ENCODE data around the gene MTMR1.

The MTMR1 gene

GRCh38 chrX:150766351-150767044 lies 73.3 kb downstream of the MTMR1 start:
- H3K4me3 ChIP-seq (ENCODE audit: low read length) = no peak overlapping the region
- H3K36me3 ChIP-seq (ENCODE audit: control insufficient read depth, low read length) = no peaks in the 10 kb centered on the region

GRCh38 chrX:150767045-150767395 lies 73.8 kb downstream of the MTMR1 start:
- Histone ChIP-seq H3K4me3 (ENCODE audit: low read length) (no peak overlapping the region), H3K9me3 (ENCODE audit: control insufficient read depth, insufficient read depth, low read length) (no peaks in the 10 kb centered on the region), H3K27ac (ENCODE audit: low read depth, low read length) (no peak overlapping the region), H3K27me3 (ENCODE audit: control insufficient read depth, low read length) (no peaks in the 10 kb centered on the region), H3K36me3 (ENCODE audit: control insufficient read depth, low read length) (no peaks in the 10 kb centered on the region), H3F3A (ENCODE audit: control insufficient read depth, insufficient read depth) (no peaks in the 10 kb centered on the region), H3K4me2 (ENCODE audit: low read length) (no peak overlapping the region), H3K4me1 (ENCODE audit: control insufficient read depth, low read length) (no peaks in the 10 kb centered on the region), H4K20me1 (ENCODE audit: control insufficient read depth, insufficient read depth, low read depth, low read length) (no peaks in the 10 kb centered on the region), H3K9me2 (replicated peaks; ENCODE audit: control insufficient read depth, low read length) (no peaks in the 10 kb centered on the region), H3K79me2 (ENCODE audit: control insufficient read depth, low read length) (no peaks in the 10 kb centered on the region)
- TF ChIP-seq CTCF (IDR thresholded peaks at IDR 0.05; ENCODE audit: low read depth, low read length, poor library complexity, severe bottlenecking) = no peak
- no peak for TF ChIP-seq EZH2phosphoT487 (IDR thresholded peaks at IDR 0.05; ENCODE audit: borderline replicate concordance, low read length)

More at GRCh38 chrX:150766351-150767044, 73.3 kb downstream of the MTMR1 start:
- no peaks in the 10 kb centered on the region for H3K9me2 ChIP-seq (replicated peaks; ENCODE audit: control insufficient read depth, low read length)
- H3F3A ChIP-seq (ENCODE audit: control insufficient read depth, insufficient read depth) = no peaks in the 10 kb centered on the region
- no peaks in the 10 kb centered on the region for H4K20me1 ChIP-seq (ENCODE audit: control insufficient read depth, insufficient read depth, low read depth, low read length)
- H3K27ac ChIP-seq (ENCODE audit: low read depth, low read length) = no peak overlapping the region
- H3K4me2 ChIP-seq (ENCODE audit: low read length) = no peak overlapping the region
- H3K4me1 ChIP-seq (ENCODE audit: control insufficient read depth, low read length) = no peaks in the 10 kb centered on the region
- no peaks in the 10 kb centered on the region for H3K79me2 ChIP-seq (ENCODE audit: control insufficient read depth, low read length)
- H3K9me3 ChIP-seq (ENCODE audit: control insufficient read depth, insufficient read depth, low read length) = no peaks in the 10 kb centered on the region
- TF ChIP-seq CTCF (IDR thresholded peaks at IDR 0.05; ENCODE audit: low read depth, low read length, poor library complexity, severe bottlenecking) (peak; percentile 31), EZH2phosphoT487 (IDR thresholded peaks at IDR 0.05; ENCODE audit: borderline replicate concordance, low read length) (no peak)
- H3K27me3 ChIP-seq (ENCODE audit: control insufficient read depth, low read length) = no peaks in the 10 kb centered on the region

- Histone ChIP-seq H3F3A (ENCODE audit: control insufficient read depth, insufficient read depth) (no peaks in the 10 kb centered on the region), H3K36me3 (ENCODE audit: control insufficient read depth, low read length) (no peaks in the 10 kb centered on the region), H3K27me3 (ENCODE audit: control insufficient read depth, low read length) (no peaks in the 10 kb centered on the region), H4K20me1 (ENCODE audit: control insufficient read depth, insufficient read depth, low read depth, low read length) (no peaks in the 10 kb centered on the region), H3K27ac (ENCODE audit: low read depth, low read length) (no peak overlapping the region), H3K4me2 (ENCODE audit: low read length) (no peak overlapping the region), H3K9me2 (replicated peaks; ENCODE audit: control insufficient read depth, low read length) (no peaks in the 10 kb centered on the region), H3K79me2 (ENCODE audit: control insufficient read depth, low read length) (no peaks in the 10 kb centered on the region), H3K4me1 (ENCODE audit: control insufficient read depth, low read length) (no peaks in the 10 kb centered on the region), H3K9me3 (ENCODE audit: control insufficient read depth, insufficient read depth, low read length) (no peaks in the 10 kb centered on the region), H3K4me3 (ENCODE audit: low read length) (no peak overlapping the region)
- TF ChIP-seq CTCF (IDR thresholded peaks at IDR 0.05; ENCODE audit: low read depth, low read length, poor library complexity, severe bottlenecking) = no peak
- TF ChIP-seq EZH2phosphoT487 (IDR thresholded peaks at IDR 0.05; ENCODE audit: borderline replicate concordance, low read length) = no peak
Measured at GRCh38 chrX:150767475-150768131, 74.4 kb downstream of the MTMR1 start.
